K562 (cell line): Measurements from ENCODE around the gene NDUFS5. TPM values are rescaled to one million over a fixed set of nuclear protein-coding genes. Genes with fewer than 3 reads are reported as not detected.
A peak's percentile ranks its signal among the peaks of the same experiment; 100 is the strongest.

Experiments
- CBX8 ChIP-seq: fragments of 200-600 bp; sonication (generic); IDR thresholded peaks from 2 replicates; pipeline ENCODE4 v1.6.1; 2012; ENCODE audit warnings: borderline replicate concordance, mixed run types, low read depth, mild to moderate bottlenecking, moderate library complexity, mixed read lengths, low read length, control low read depth, inconsistent platforms; ENCODE audit not compliant: poor library complexity, severe bottlenecking; ENCODE audit errors: extremely low read depth
- CEBPB ChIP-seq: fragments of 450-650 bp; IDR thresholded peaks from 2 replicates; pipeline ENCODE4 v1.6.1; 2016; ENCODE audit warnings: missing genetic modification characterization, missing compliant biosample characterization
- SIN3A ChIP-seq, 2 experiments: fragments of 150-350 bp in 1 of 2; IDR thresholded peaks; 2 replicates each; pipeline ENCODE4 v1.6.1; 2011 to 2016; ENCODE audit warnings: borderline replicate concordance in 2 of 2, low read depth in 2 of 2, low read length in 2 of 2, mild to moderate bottlenecking in 2 of 2, moderate library complexity in 2 of 2; ENCODE audit not compliant: control insufficient read depth in 1 of 2
- TBL1XR1 ChIP-seq, 2 experiments: IDR thresholded peaks; 2 replicates each; pipeline ENCODE4 v1.6.1; 2012; ENCODE audit warnings: improper control_type of control experiment in 2 of 2, low read length in 2 of 2, mild to moderate bottlenecking in 1 of 2
- ZNF12 ChIP-seq: sonication (generic); formaldehyde crosslinking; IDR thresholded peaks from 2 replicates; pipeline ENCODE4 v1.4.0; 2020; ENCODE audit warnings: mild to moderate bottlenecking, missing genetic modification reagents
- ZZZ3 ChIP-seq: fragments of 450-650 bp; IDR thresholded peaks from 2 replicates; pipeline ENCODE4 v1.6.1; 2016; ENCODE audit warnings: antibody characterized with exemption, mild to moderate bottlenecking, moderate library complexity
- polyA plus RNA-seq, 8 experiments: library from polyadenylated mRNA; depleted of rRNA in 4 of 8; stranded (reverse) in 5 of 8; unstranded in 3 of 8; fragments of >200 nt; fragmentation: Nextera tagmentation in 2 of 8; fragmentation: Illumina TruSeq in 1 of 8; extraction: Ambion mirVana in 2 of 8; extraction: Trizol in 1 of 8; gene quantifications; 2 replicates each; pipeline versions ENCODE4 v1.2.1 to v1.2.3, GENCODE V29; 2011 to 2014; ENCODE audit warnings: inconsistent platforms in 1 of 8, missing spikeins in 1 of 8
- total RNA-seq, 7 experiments: library from RNA; depleted of rRNA in 6 of 7; stranded (reverse); fragments of >200 nt in 6 of 7; fragmentation: Illumina TruSeq in 2 of 7; extraction: Trizol in 2 of 7; gene quantifications; 2 replicates each; pipeline versions ENCODE4 v1.2.1 to v1.2.3, GENCODE V29; 2011 to 2021; ENCODE audit warnings: low replicate concordance in 1 of 7
- TF ChIP-seq, protein P1 (sequence below): fragments of 450-650 bp; IDR thresholded peaks from 2 replicates; pipeline ENCODE4 v1.6.1; 2016; ENCODE audit warnings: mild to moderate bottlenecking, moderate library complexity
- TF ChIP-seq, protein P2 (sequence below): IDR thresholded peaks from 2 replicates; pipeline ENCODE4 v1.6.1; 2016; ENCODE audit warnings: missing genetic modification characterization, missing compliant biosample characterization
- TF ChIP-seq, protein P3 (sequence below), 2 experiments: fragments of 450-650 bp; IDR thresholded peaks; 2 replicates each; pipeline ENCODE4 v1.6.1; 2016

NDUFS5 gene
- total and polyA plus RNA-seq, 9 of the 15 experiments (the other 6 are each of a cell fraction or from before 2014, with no cell fraction given): 499 to 2,737 (median 1,281) TPM

DNA sequence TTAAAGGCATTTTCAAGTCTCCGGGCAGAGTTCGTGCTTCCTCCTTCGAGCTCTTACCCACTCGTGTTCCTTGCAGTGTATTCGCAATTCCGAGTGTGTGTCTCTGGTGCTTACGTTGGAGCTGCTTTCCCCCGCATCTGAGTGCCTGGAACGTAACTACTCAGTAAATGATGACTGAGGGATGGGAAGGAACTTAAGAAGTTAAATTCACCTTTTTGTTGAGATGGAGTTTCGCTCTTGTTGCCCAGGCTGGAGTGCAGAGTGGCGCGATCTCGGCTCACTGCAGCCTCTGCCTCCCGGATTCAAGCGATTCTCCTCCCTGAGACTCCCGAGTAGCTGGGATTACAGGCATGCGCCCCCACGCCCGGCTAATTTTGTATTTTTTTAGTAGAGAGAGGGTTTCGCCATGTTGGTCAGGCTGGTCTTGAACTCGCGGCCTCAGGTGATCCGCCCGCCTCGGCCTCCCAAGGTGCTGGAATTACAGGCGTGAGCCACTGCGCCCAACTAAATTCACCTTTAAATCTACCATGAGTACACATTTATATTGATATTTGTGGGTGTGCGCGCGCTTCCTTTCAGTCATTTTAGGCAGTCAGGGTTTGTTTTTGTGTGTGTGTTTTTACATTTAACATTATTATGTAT, 837 bp downstream of the NDUFS5 start (continued):
- TF ChIP-seq, protein P1, sequence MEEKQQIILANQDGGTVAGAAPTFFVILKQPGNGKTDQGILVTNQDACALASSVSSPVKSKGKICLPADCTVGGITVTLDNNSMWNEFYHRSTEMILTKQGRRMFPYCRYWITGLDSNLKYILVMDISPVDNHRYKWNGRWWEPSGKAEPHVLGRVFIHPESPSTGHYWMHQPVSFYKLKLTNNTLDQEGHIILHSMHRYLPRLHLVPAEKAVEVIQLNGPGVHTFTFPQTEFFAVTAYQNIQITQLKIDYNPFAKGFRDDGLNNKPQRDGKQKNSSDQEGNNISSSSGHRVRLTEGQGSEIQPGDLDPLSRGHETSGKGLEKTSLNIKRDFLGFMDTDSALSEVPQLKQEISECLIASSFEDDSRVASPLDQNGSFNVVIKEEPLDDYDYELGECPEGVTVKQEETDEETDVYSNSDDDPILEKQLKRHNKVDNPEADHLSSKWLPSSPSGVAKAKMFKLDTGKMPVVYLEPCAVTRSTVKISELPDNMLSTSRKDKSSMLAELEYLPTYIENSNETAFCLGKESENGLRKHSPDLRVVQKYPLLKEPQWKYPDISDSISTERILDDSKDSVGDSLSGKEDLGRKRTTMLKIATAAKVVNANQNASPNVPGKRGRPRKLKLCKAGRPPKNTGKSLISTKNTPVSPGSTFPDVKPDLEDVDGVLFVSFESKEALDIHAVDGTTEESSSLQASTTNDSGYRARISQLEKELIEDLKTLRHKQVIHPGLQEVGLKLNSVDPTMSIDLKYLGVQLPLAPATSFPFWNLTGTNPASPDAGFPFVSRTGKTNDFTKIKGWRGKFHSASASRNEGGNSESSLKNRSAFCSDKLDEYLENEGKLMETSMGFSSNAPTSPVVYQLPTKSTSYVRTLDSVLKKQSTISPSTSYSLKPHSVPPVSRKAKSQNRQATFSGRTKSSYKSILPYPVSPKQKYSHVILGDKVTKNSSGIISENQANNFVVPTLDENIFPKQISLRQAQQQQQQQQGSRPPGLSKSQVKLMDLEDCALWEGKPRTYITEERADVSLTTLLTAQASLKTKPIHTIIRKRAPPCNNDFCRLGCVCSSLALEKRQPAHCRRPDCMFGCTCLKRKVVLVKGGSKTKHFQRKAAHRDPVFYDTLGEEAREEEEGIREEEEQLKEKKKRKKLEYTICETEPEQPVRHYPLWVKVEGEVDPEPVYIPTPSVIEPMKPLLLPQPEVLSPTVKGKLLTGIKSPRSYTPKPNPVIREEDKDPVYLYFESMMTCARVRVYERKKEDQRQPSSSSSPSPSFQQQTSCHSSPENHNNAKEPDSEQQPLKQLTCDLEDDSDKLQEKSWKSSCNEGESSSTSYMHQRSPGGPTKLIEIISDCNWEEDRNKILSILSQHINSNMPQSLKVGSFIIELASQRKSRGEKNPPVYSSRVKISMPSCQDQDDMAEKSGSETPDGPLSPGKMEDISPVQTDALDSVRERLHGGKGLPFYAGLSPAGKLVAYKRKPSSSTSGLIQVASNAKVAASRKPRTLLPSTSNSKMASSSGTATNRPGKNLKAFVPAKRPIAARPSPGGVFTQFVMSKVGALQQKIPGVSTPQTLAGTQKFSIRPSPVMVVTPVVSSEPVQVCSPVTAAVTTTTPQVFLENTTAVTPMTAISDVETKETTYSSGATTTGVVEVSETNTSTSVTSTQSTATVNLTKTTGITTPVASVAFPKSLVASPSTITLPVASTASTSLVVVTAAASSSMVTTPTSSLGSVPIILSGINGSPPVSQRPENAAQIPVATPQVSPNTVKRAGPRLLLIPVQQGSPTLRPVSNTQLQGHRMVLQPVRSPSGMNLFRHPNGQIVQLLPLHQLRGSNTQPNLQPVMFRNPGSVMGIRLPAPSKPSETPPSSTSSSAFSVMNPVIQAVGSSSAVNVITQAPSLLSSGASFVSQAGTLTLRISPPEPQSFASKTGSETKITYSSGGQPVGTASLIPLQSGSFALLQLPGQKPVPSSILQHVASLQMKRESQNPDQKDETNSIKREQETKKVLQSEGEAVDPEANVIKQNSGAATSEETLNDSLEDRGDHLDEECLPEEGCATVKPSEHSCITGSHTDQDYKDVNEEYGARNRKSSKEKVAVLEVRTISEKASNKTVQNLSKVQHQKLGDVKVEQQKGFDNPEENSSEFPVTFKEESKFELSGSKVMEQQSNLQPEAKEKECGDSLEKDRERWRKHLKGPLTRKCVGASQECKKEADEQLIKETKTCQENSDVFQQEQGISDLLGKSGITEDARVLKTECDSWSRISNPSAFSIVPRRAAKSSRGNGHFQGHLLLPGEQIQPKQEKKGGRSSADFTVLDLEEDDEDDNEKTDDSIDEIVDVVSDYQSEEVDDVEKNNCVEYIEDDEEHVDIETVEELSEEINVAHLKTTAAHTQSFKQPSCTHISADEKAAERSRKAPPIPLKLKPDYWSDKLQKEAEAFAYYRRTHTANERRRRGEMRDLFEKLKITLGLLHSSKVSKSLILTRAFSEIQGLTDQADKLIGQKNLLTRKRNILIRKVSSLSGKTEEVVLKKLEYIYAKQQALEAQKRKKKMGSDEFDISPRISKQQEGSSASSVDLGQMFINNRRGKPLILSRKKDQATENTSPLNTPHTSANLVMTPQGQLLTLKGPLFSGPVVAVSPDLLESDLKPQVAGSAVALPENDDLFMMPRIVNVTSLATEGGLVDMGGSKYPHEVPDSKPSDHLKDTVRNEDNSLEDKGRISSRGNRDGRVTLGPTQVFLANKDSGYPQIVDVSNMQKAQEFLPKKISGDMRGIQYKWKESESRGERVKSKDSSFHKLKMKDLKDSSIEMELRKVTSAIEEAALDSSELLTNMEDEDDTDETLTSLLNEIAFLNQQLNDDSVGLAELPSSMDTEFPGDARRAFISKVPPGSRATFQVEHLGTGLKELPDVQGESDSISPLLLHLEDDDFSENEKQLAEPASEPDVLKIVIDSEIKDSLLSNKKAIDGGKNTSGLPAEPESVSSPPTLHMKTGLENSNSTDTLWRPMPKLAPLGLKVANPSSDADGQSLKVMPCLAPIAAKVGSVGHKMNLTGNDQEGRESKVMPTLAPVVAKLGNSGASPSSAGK: peak; percentile 70; the same call in 1 of the 2 replicates
- TF ChIP-seq CEBPB (tag) (0 out of 2 replicates have a peak, but pooled peaks have one; percentile 48), ZNF12 (CRISPR knock-in tag) (0 out of 2 replicates have a peak, but pooled peaks have one; percentile 4), CBX8 (no peak), ZZZ3 (0 out of 2 replicates have a peak, but pooled peaks have one; percentile 0), TBL1XR1 (IDR thresholded peaks at IDR 0.05; ENCODE audit: low read length in 2 of 2) (peak in 1 of 2 experiments; percentile 3; a peak in 1 of 4 replicates), SIN3A (IDR thresholded peaks at IDR 0.05; ENCODE audit: borderline replicate concordance in 2 of 2, control insufficient read depth in 1 of 2, low read depth in 2 of 2, low read length in 2 of 2) (0 out of 4 replicates have a peak, but pooled peaks of 1 of the 2 experiments have one; percentile 41)
- TF ChIP-seq, protein P2, sequence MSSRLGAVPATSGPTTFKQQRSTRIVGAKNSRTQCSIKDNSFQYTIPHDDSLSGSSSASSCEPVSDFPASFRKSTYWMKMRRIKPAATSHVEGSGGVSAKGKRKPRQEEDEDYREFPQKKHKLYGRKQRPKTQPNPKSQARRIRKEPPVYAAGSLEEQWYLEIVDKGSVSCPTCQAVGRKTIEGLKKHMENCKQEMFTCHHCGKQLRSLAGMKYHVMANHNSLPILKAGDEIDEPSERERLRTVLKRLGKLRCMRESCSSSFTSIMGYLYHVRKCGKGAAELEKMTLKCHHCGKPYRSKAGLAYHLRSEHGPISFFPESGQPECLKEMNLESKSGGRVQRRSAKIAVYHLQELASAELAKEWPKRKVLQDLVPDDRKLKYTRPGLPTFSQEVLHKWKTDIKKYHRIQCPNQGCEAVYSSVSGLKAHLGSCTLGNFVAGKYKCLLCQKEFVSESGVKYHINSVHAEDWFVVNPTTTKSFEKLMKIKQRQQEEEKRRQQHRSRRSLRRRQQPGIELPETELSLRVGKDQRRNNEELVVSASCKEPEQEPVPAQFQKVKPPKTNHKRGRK (tag): peak; percentile 27; the same call in 1 of the 2 replicates
- TF ChIP-seq, protein P3, sequence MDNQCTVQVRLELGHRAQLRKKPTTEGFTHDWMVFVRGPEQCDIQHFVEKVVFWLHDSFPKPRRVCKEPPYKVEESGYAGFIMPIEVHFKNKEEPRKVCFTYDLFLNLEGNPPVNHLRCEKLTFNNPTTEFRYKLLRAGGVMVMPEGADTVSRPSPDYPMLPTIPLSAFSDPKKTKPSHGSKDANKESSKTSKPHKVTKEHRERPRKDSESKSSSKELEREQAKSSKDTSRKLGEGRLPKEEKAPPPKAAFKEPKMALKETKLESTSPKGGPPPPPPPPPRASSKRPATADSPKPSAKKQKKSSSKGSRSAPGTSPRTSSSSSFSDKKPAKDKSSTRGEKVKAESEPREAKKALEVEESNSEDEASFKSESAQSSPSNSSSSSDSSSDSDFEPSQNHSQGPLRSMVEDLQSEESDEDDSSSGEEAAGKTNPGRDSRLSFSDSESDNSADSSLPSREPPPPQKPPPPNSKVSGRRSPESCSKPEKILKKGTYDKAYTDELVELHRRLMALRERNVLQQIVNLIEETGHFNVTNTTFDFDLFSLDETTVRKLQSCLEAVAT (IDR thresholded peaks at IDR 0.05): 0 out of 4 replicates have a peak, but pooled peaks of 1 of the 2 experiments have one; percentile 3
